Endothelial cell of umbilical vein (primary cell): ENCODE results near the gene MARK1. TPM values are rescaled to one million over a fixed set of nuclear protein-coding genes. Genes with fewer than 3 reads are reported as not detected.

ENCODE experiments used
- BruUV-seq: library from RNA; stranded (reverse); fragments of 400-500 nt; replicated peaks from 2 replicates; lab custom pipeline; 2021; lab: Mats Ljungman, UMichigan
- CTCF ChIA-PET: fragments of 300-600, 350-600 bp; sonication (Branson Sonifier 250); formaldehyde crosslinking; loops from one replicate; lab custom pipeline; 2021; ENCODE audit warnings: antibody characterized with exemption, inconsistent platforms; lab: Charles Lee
- POLR2A ChIA-PET: fragments of 300-600, 350-600 bp; sonication (Branson Sonifier 250); formaldehyde crosslinking; loops from one replicate; lab custom pipeline; 2021; ENCODE audit warnings: antibody characterized with exemption, inconsistent platforms; lab: Charles Lee
- DNase-seq: peaks from one replicate; pipeline ENCODE4 v3.0.0-alpha.2; 2011; ENCODE audit warnings: low read depth, low spot score
- FAIRE-seq: peaks from 2 replicates; lab custom pipeline; 2011; peaks lifted over from hg19 to GRCh38; lab: Jason Lieb, UNC
- H2AFZ ChIP-seq: 2 replicates; pipeline ENCODE4 v1.6.0; 2012; ENCODE audit warnings: low read depth, low read length, control low read depth, inconsistent platforms
- H3K27ac ChIP-seq: 2 replicates; pipeline ENCODE4 v1.5.1; 2011; ENCODE audit warnings: low read depth, mild to moderate bottlenecking, control low read depth, low read length, moderate library complexity; ENCODE audit not compliant: insufficient read depth
- H3K27me3 ChIP-seq, 2 experiments: 2 replicates each; pipeline versions ENCODE4 v1.6.0 to v1.6.1; 2011; ENCODE audit warnings: low read length in 2 of 2, mixed read lengths in 1 of 2; ENCODE audit not compliant: control insufficient read depth in 2 of 2, insufficient read depth in 2 of 2
- H3K36me3 ChIP-seq, 2 experiments: 2 replicates in 1 of 2; 3 replicates in 1 of 2; pipeline ENCODE4 v1.5.1; 2011; ENCODE audit warnings: low read length in 2 of 2, mild to moderate bottlenecking in 1 of 2, moderate library complexity in 1 of 2; ENCODE audit not compliant: control insufficient read depth in 2 of 2, insufficient read depth in 2 of 2; ENCODE audit errors: extremely low read depth in 1 of 2
- H3K4me1 ChIP-seq: 3 replicates; pipeline ENCODE4 v1.5.1; 2011; ENCODE audit warnings: mild to moderate bottlenecking, low read length; ENCODE audit not compliant: control insufficient read depth, insufficient read depth; ENCODE audit errors: extremely low read depth
- H3K4me2 ChIP-seq: 2 replicates; pipeline ENCODE4 v1.6.1; 2011; ENCODE audit warnings: low read length, control low read depth, mixed read lengths; ENCODE audit not compliant: insufficient read depth
- H3K4me3 ChIP-seq, 3 experiments: fragments of 200-600 bp in 1 of 3; sonication (generic), shearing (Covaris generic) in 1 of 3; replicated peaks in 1 of 3; 2 replicates each; pipeline ENCODE4 v1.5.1; 2011 to 2016; ENCODE audit warnings: control low read depth in 3 of 3, low read length in 3 of 3, mild to moderate bottlenecking in 2 of 3, inconsistent platforms in 1 of 3, low read depth in 1 of 3, moderate library complexity in 1 of 3; ENCODE audit not compliant: insufficient read depth in 1 of 3
- H3K79me2 ChIP-seq: 2 replicates; pipeline ENCODE4 v1.6.0; 2012; ENCODE audit warnings: low read length, inconsistent platforms; ENCODE audit not compliant: control insufficient read depth, insufficient read depth
- H3K9ac ChIP-seq: replicated peaks from 2 replicates; pipeline ENCODE3; 2011; ENCODE audit warnings: low read length, control low read depth; ENCODE audit not compliant: insufficient read depth; ENCODE audit errors: extremely low read depth
- H3K9me1 ChIP-seq: replicated peaks from 3 replicates; pipeline ENCODE4 v1.6.0; 2011; ENCODE audit warnings: mild to moderate bottlenecking, low read length; ENCODE audit not compliant: control insufficient read depth, insufficient read depth; ENCODE audit errors: extremely low read depth
- H3K9me3 ChIP-seq: replicated peaks from 2 replicates; pipeline ENCODE4 v1.5.1; 2012; ENCODE audit warnings: low read length, inconsistent platforms; ENCODE audit not compliant: control insufficient read depth, insufficient read depth
- H4K20me1 ChIP-seq: replicated peaks from 2 replicates; pipeline ENCODE3; 2011; ENCODE audit warnings: mild to moderate bottlenecking, low read length; ENCODE audit not compliant: control insufficient read depth, insufficient read depth; ENCODE audit errors: extremely low read depth
- CTCF ChIP-seq, 2 donors: IDR thresholded peaks; 1 replicate in 1 of 2; 2 replicates in 1 of 2; pipeline ENCODE4 v1.5.1; 2011; ENCODE audit warnings: low read length in 2 of 2, mild to moderate bottlenecking in 2 of 2, moderate library complexity in 2 of 2, control low read depth in 1 of 2, inconsistent platforms in 1 of 2, low read depth in 1 of 2; ENCODE audit not compliant: insufficient read depth in 1 of 2; ENCODE audit errors: extremely low read depth in 1 of 2
- EZH2 ChIP-seq: IDR thresholded peaks from 2 replicates; pipeline ENCODE4 v1.6.1; 2012; ENCODE audit warnings: borderline replicate concordance, low read depth, mild to moderate bottlenecking, moderate library complexity, low read length, inconsistent platforms; ENCODE audit not compliant: severe bottlenecking
- FOS ChIP-seq: IDR thresholded peaks from 2 replicates; pipeline ENCODE4 v1.6.1; 2011; ENCODE audit warnings: mild to moderate bottlenecking, low read length, moderate library complexity, borderline replicate concordance; ENCODE audit not compliant: insufficient read depth
- GATA2 ChIP-seq: IDR thresholded peaks from 2 replicates; pipeline ENCODE4 v1.7.0; 2011; ENCODE audit warnings: low read depth, mild to moderate bottlenecking, moderate library complexity, mixed read lengths, low read length; ENCODE audit not compliant: insufficient read length, insufficient read depth
- JUN ChIP-seq: IDR thresholded peaks from 2 replicates; pipeline ENCODE4 v1.6.1; 2011; ENCODE audit warnings: borderline replicate concordance, low read depth; ENCODE audit not compliant: insufficient read length, insufficient read depth
- MAX ChIP-seq: IDR thresholded peaks from 2 replicates; pipeline ENCODE4 v1.6.1; 2011; ENCODE audit not compliant: insufficient read depth, insufficient read length
- MYC ChIP-seq: IDR thresholded peaks from one replicate; pipeline ENCODE4 v1.6.1; 2011; ENCODE audit warnings: mild to moderate bottlenecking, low read depth, low read length
- POLR2A ChIP-seq: IDR thresholded peaks from 2 replicates; pipeline ENCODE4 v1.6.1; 2012; ENCODE audit warnings: low read depth, mild to moderate bottlenecking, control low read depth, low read length
- POLR2AphosphoS5 ChIP-seq: IDR thresholded peaks from 2 replicates; pipeline ENCODE4 v1.6.1; 2012; ENCODE audit warnings: low read depth, mild to moderate bottlenecking, control low read depth, low read length, moderate library complexity; ENCODE audit not compliant: insufficient read depth
- dilution Hi-C: fragments of 300-500 bp; cut with MboI; formaldehyde crosslinking; loops from one replicate; pipeline ENCODE4 v1.15.0; 2019; ENCODE audit warnings: low sequenced_read_pairs; ENCODE audit not compliant: extremely low pct_ligation_motif_present
- intact Hi-C: fragments of 100-400 bp; cut with micrococcal nuclease; formaldehyde crosslinking; loops from one replicate; pipeline ENCODE4 v1.10.0; 2022
- polyA plus RNA-seq, 4 experiments: library from polyadenylated mRNA; depleted of rRNA in 3 of 4; stranded (reverse) in 3 of 4; unstranded in 1 of 4; fragments of >200 nt; gene quantifications; 2 replicates each; pipeline versions ENCODE4 v1.2.1 to v1.2.3, GENCODE V29; 2011 to 2012; ENCODE audit warnings: missing spikeins in 1 of 4
- total RNA-seq: library from RNA; stranded (reverse); gene quantifications from 2 replicates; pipeline ENCODE4 v1.2.3, GENCODE V29; 2021

The MARK1 gene
- total and polyA plus RNA-seq, 2 donors (not counting 3 experiments of a cell fraction or from before 2014, with no cell fraction given), result 1.2 to 5.5 TPM

GRCh38 chr1:220511179-220511578 lies 16.8 kb upstream of the MARK1 start:
- CTCF ChIA-PET, result no interaction called here
- dilution Hi-C loops, result no loop called here
- Histone ChIP-seq H3K9ac (no peak overlapping the region), H3K4me2 (no peak overlapping the region), H3K9me3 (no peaks in the 10 kb centered on the region), H3K36me3 (no peaks in the 10 kb centered on the region), H3K9me1 (no peaks in the 10 kb centered on the region), H3K27me3 (peaks cover 0 to 2% of the 10 kb centered on the region in 2 experiments), H2AFZ (no peak overlapping the region), H3K4me1 (no peaks in the 10 kb centered on the region), H3K27ac (no peak overlapping the region), H4K20me1 (no peaks in the 10 kb centered on the region), H3K4me3 (no peak overlapping the region), H3K79me2 (no peaks in the 10 kb centered on the region)
- intact Hi-C loops, result no loop called here
- POLR2A ChIA-PET, result no interaction called here
- no peak for FAIRE-seq
- TF ChIP-seq MAX, result no peak
- no peak for TF ChIP-seq JUN
- no peak for TF ChIP-seq EZH2
- no peak for TF ChIP-seq GATA2
- TF ChIP-seq CTCF (IDR thresholded peaks at IDR 0.05; ENCODE audit: extremely low read depth in 1 of 2, insufficient read depth in 1 of 2, low read depth in 1 of 2, low read length in 2 of 2), result no peak
- no peak for TF ChIP-seq MYC
- no peak for TF ChIP-seq POLR2A
- no peak for TF ChIP-seq POLR2AphosphoS5
- no peak for TF ChIP-seq FOS
- no TSS peak for BruUV-seq
- no peak for DNase-seq
